RWPE1 (cell line): Measurements from ENCODE around the gene CYB5B.

ENCODE experiments used
- CTCF ChIA-PET: fragments of 350-600 bp; sonication (Branson Sonifier 250); formaldehyde crosslinking; extraction: SDS; loops from one replicate; lab custom pipeline; 2021; lab: Yijun Ruan, JAX
- POLR2A ChIA-PET: fragments of 400-600 bp; formaldehyde crosslinking; extraction: SDS; loops from one replicate; lab custom pipeline; 2020; ENCODE audit warnings: antibody characterized with exemption; ENCODE audit not compliant: low non-redundant PET; lab: Yijun Ruan, JAX
- DNase-seq: peaks from one replicate; pipeline ENCODE4 v3.0.0; 2012; ENCODE audit warnings: low spot score
- H3K27ac ChIP-seq: fragments of 450-650 bp; 2 replicates; pipeline ENCODE4 v1.5.1; 2017
- TF ChIP-seq, protein P1 (sequence below): fragments of 450-650 bp; conservative IDR thresholded peaks from 2 replicates; pipeline ENCODE4 v1.5.1; 2017; ENCODE audit warnings: low read depth, mild to moderate bottlenecking

Gene CYB5B

GRCh38 chr16:69466547-69466946, 42.1 kb downstream of the CYB5B start:
- no peak overlapping the region for H3K27ac ChIP-seq
- TF ChIP-seq, protein P1, sequence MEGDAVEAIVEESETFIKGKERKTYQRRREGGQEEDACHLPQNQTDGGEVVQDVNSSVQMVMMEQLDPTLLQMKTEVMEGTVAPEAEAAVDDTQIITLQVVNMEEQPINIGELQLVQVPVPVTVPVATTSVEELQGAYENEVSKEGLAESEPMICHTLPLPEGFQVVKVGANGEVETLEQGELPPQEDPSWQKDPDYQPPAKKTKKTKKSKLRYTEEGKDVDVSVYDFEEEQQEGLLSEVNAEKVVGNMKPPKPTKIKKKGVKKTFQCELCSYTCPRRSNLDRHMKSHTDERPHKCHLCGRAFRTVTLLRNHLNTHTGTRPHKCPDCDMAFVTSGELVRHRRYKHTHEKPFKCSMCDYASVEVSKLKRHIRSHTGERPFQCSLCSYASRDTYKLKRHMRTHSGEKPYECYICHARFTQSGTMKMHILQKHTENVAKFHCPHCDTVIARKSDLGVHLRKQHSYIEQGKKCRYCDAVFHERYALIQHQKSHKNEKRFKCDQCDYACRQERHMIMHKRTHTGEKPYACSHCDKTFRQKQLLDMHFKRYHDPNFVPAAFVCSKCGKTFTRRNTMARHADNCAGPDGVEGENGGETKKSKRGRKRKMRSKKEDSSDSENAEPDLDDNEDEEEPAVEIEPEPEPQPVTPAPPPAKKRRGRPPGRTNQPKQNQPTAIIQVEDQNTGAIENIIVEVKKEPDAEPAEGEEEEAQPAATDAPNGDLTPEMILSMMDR: no peak
- ChIA-PET CTCF (no interaction called here), POLR2A (no interaction called here)
- DNase-seq: no peak

DNA sequence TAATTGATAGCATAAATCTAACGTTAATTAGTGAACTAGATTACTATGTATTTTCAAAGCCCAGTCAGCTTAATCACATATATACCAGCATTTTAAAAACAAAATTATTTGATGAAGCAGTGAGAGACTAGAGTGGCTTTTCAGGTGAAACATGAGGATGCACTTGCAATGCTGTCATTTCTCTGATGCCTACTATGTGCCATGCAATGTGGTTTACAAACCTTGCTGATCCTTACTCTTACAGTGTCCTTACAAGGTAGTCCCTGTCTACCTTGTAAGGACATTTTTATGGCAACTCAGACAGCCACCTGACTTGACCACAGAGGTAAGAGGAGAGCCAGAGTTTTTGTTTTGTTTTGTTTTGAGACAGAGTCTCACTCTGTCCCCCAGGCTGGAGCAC, 42.7 kb downstream of the CYB5B start:
- POLR2A ChIA-PET: no interaction called here
- TF ChIP-seq, protein P1: no peak
- H3K27ac ChIP-seq: no peak overlapping the region
- CTCF ChIA-PET: no interaction called here
- DNase-seq: no peak

DNA sequence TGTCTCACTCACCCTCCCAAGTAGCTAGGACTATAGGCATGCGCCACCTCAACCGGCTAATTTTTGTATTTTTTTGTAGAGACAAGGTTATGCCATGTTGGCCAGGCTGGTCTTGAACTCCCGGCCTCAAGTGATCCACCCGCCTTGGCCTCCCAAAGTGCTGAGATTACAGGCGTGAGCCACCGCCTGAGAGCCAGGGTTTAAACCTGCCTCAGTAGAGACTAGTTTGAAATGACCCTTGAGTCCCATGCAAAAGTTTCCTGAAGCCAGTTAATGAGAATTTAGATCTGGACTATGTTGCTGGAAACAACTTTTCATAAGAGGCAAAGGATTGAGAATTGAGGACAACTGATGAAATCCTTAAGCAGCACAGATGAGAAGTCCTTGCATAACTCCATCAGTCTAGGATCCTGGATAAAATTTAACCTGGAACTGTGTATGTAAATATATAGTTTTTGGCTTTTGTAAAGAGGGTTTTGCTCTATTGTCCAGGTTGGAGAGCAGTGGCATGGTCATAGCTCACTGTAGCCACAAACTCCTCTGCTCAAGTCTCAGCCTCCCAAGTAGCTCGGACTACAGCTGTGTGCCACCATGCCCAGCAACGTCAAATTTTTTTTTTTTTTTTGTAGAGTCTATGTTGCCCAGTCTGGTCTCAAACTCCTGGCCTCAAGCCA, 43.2 kb downstream of the CYB5B start:
- TF ChIP-seq, protein P1: no peak
- ChIA-PET CTCF (no interaction called here), POLR2A (no interaction called here)
- no peak for DNase-seq
- H3K27ac ChIP-seq: no peak overlapping the region

- no peak overlapping the region for H3K27ac ChIP-seq
- DNase-seq: no peak
- CTCF ChIA-PET: interaction anchor here (0.5 to 0.6 kb wide), 2 partner anchors 23 to 61 kb away, joined by 3 read pairs; no protein-coding TSS in a partner anchor
Measured at GRCh38 chr16:69469807-69470561, 45.6 kb downstream of the CYB5B start.

DNA sequence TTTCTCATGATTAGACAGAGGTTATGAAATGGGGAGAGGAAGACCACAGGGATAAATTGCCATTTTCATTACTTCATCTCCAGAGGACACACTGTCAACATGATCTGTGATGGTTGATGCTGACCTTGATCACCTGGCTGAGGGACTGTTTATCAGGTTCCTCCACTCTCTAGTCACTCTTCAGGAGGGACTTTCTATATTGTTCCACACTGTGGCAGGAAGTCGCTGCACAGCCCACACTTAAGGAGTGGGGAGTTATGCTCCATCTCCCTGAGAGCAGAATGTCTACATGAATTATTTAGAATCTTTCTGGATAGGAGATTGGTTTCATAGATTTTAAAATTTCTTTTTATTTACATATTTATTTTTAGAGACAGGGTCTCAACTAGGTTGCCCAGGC, 46.7 kb downstream of the CYB5B start:
- no peak for DNase-seq
- TF ChIP-seq, protein P1: no peak
- H3K27ac ChIP-seq: no peak overlapping the region
- CTCF ChIA-PET: no interaction called here
- POLR2A ChIA-PET: no interaction called here

More at GRCh38 chr16:69469807-69470561, 45.6 kb downstream of the CYB5B start:
- POLR2A ChIA-PET: interaction anchor here (0.7 kb wide), 1 partner anchor 61 kb away, joined by 7 read pairs; no protein-coding TSS in a partner anchor
- TF ChIP-seq, protein P1: no peak

DNA sequence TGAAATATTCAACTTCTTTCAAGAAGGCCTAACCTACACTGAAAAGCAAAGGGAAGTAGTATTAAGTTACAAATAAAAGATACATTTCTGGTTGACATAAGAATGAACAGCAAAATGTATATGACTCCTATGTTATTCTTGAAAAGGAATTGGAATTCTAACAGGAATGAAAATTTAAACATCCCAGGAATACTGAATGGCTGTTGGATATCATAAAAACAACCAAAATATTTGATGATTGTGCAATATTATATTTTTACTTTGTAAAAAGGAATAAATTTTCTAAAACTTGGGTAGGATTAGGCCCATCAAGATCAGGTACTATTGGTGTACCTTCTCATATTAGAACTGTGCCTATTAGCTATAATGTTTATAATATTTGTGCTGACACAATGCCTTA, 50.0 kb downstream of the CYB5B start:
- DNase-seq: no peak
- H3K27ac ChIP-seq: no peak overlapping the region
- ChIA-PET CTCF (no interaction called here), POLR2A (no interaction called here)
- TF ChIP-seq, protein P1: no peak
